HG02938 (cell line): ENCODE results near the gene MGST3.
"Not testable (repeated sequence)": the region's sequence is repeated elsewhere in the genome, so short reads cannot be mapped to it uniquely, and the experiment has no call there.

Experiments used
- ATAC-seq: cut with Tn5 transposase; IDR thresholded peaks from one replicate; pipeline ENCODE4 v1.9.1; 2021; ENCODE audit warnings: mild to moderate bottlenecking, moderate library complexity; ENCODE audit not compliant: unreplicated experiment

Gene MGST3

DNA sequence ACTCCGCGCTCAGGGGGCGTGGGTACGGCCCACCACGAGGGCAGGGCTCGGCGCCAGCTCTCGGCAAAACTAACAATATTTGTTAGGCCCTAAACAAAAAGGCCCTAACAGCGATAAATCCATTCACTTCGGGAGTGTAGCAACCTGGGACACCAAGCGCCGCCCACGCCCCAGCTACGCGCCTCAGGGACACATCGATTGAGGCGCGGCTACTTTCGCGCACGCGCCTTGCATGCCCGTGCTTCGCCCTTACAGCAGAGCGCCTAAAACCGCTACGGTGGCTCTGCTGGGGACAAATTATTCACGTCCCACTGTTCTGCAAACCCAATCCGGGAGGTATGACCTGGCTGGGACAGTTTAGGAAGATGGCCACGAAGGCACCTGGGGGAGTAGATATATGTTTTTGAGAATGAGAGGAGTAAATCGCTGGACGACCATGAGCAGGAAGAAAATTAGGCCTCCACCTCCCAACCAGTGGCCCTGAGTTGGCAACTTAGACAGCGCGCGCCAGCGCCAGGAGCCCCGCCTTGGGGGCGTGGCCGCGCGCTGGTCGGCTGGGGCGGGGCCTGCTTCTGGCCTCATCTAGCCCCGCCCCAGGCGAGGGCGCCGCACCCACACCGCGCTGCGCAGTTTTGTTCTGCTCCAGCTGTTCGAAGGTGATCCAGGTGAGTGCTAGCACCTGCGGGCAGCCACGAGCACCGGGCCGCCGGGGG lies at the start of gene MGST3:
Gene MGST3 (plus strand): TSS at position 606 of the 713 bp plus-strand sequence. CDS start 18,614 bp downstream, outside the sequence.
- peak; percentile 79 for ATAC-seq

DNA sequence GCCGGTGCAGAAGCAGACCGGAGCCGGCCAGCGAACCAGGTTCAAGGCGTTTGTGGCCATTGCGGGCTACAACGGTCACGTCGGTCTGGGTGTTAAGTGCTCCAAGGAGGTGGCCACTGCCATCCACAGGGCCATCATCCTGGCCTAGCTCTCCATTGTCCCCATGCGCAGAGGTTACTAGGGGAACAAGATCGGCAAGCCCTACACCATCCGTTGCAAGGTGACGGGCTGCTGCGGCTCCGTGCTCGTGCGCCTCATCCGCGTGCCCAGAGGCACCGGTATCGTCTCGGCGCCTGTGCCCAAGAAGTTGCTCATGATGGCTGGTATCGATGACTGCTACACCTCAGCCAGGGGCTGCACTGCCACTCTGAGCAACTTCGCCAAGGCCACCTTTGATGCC lies 49.1 kb upstream of the MGST3 start:
- no peak for ATAC-seq

DNA sequence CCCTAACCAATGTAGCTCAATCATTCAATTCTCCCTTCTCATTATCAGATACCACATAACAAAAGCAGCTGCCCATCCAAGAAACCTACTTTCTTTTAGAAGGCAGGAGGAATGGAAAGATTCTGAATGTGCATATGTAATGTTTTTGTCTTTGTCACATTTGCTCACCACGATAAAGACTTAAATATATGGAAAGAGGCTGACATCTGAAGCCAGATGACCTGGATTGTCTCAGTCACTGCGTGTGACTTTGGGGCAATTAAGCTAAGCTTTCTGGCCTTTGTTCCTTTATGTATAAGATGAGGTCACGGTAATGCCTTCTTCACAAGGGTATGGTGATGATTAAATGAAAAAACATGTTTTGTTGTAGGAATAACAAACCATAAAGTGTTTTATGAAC lies 44.6 kb upstream of the MGST3 start:
- ATAC-seq = no peak

DNA sequence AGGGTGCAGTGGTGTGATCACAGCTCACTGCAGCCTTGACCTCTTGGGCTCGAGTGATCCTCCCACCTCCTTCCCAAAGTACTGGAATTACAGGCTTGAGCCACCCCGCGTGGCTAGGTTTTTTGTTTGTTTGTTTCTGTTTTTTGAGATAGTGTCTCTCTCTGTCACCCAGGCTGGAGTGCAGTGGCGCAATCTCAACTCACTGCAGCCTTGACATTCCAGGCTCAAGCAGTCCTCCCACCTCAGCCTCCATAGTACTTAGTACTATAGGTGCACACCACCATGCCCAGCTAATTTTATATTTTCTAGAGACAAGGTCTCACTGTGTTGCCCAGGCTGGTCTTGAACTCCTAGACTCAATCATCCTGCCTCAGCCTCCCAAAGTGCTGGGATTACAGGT lies 39.6 kb upstream of the MGST3 start:
- not testable (repeated sequence) for ATAC-seq

DNA sequence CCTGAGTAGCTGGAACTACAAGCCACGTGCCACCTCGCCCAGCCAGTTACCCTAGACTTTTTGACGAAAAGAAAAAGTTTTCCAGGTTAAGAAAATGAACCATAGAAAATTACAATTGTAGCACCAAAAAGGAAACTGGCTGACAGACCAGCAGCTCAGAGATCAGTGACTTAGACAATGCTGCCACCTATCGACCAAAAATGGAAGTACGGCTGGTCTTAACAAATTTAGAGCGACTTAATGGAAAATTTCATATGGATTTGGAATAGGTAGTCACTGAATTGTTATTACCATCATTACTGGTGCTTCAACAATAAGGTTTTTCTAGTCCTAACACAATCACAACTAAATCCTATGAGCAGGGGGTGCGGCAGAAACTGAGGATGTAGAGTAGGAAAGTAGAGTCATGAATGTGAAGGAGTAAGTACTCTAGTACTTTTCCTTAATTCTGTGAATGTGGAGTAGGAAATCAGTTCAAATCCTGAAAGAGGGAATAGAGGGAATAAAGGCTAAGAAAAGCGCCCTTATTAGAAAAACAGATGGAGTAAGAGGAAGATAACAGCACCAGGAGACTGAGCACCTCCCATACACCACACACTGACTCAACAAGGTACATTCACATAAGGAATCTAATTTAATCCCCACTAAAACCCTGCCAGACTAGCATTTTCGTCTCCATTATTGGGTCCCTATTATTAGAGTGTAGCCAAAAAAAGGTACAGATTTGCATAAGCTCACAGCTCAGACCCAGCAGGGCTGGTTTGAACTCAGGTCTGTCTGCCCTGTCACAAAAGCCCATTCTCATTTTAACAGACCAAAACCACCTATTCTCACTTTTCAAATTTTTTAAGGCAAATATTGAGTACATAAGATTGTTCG lies 37.9 kb upstream of the MGST3 start:
- no peak for ATAC-seq

DNA sequence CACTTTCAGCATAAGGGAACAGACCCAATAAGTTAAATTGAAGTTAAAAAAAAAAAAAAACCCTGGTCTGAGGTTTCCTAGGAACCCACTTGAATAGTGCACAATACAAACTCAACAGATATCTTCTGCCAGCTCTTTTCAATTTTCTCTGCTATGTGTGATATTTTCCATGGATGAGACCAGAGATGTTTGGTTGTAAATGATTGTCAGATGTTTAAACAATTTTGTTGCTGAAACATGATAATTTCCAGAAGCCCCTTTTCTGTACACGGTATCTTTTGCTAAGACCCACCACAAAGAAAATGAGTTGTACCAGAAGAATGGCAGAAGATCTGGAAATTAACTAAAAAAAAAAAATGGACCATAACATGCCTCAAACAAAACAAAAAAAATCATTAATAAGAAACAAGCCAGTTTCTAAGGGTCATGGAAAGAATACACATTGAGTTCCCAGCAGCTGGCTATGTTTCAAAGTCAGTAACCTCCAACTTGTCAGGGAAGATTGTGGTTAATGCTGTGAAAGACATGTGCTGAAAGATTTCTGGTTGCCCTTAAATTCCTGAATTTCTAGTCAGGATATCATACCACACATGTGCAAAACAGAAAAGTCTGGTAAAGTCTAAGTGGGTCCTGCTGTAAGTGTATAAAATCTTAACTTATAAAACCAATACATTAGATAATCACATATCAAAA lies 35.6 kb upstream of the MGST3 start:
- ATAC-seq = no peak

DNA sequence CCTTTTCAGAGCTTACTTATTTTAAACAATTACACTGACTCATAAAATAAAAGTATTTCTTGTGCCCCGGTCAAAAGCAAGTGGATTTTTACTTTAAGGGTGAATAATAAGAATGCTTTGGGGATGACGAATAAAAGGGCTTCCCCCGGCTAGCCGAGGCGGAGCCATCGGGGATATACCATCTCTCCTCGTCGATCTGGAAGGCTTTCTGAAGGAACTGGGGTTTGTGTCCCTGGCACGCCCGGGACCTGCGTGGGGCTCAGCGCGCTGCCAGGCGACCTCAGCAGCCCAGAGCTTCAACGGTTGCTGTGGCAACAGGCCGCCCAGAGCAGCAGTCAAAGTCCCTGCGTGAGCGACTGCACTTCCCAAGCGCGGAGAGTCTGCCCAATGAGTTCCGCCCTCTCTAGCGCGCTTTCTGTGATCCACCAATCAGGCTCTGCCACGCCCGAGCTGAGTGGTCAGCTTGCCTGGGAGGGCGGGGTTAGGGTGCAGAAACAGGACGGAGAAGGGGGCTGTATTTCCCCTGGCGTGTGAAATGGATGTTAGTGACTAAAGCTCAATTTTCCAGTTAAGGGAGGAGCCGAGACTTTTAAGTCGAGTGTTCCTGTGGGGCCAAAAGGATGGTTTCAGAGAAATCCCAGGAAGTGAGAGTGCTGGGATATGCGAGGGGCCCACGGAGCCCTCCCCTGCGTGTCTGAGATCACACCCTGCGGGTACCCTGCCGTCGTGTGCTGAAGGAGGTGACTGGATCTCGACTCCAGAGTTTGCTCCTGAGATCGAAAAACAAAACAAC lies 33.0 kb upstream of the MGST3 start:
- peak; percentile 97 for ATAC-seq

DNA sequence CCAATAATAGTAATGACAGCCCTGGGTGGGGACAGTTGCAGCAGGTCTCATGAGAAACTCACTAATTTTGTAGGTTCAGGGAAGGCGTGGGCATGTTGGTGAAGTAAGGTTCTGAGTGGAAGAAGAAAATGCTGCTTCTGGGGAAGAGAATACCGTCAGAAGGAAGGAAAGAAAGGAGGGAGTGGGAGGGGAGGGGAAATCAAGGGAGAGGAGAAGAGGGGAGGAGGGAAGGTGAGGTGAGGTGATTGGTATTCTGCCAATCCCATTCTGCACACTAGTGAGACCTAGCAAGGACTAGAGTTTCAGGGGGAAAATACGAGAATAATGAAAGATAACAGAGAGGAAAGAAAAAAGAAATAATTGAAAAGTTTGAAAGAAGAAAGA lies 32.4 kb upstream of the MGST3 start:
- ATAC-seq = no peak

DNA sequence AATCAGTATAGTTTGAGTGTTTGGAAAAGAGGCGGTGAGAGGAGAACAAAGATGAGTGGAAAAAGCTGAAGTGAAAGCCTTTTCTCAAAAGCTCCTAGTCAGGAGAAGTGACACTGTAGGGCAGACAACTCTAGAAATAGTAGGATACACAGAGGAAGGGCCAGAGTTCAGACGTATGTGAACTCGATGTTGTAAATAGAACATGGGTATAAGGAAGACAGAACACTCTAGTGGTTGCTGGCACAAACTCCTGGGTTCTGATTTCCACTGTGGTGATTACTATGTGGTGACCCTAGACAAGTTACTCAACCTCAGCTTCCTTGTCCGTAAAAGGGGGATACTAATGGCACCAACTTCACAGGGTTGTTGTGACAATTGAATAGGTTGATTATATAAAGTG lies 30.2 kb upstream of the MGST3 start:
- no peak for ATAC-seq

DNA sequence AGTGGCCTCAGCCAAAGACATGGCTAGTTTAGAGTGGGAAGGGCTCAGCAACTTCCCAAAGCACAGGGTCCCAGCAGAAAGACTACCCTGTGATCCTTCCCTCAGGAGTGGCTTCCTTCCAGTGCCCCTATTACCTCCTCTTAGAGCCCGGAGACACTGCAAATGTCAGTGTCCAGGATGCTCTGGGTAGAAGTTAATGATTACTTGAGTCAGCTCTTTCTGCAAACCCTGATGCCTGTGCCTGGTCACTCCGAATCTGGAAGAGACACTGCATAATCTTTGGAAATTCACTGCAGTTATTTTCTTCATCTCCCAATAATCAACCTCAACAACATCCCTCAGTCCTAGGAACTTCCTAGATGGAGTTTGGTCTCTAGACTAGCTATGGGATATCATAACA lies 27.2 kb upstream of the MGST3 start:
- ATAC-seq = no peak

DNA sequence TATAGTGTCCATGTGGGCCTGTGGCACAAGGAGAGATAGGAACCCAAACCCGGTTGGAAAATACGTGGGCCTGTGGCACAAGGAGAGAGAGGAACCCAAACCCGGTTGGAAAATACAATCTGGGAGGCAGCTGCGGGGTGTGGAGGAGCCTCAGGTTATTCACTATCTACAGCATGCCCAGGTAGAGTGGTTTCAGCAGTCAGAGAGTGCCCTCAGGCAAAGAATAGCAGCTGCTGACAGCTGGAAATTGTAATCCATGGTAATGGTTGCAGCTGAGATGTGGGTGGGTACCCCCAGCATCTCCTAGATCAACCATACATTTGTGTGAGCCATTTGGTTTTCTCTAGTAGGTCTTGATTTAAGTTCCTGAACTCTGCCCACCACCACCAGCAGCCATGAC lies 25.8 kb upstream of the MGST3 start:
- no peak for ATAC-seq

DNA sequence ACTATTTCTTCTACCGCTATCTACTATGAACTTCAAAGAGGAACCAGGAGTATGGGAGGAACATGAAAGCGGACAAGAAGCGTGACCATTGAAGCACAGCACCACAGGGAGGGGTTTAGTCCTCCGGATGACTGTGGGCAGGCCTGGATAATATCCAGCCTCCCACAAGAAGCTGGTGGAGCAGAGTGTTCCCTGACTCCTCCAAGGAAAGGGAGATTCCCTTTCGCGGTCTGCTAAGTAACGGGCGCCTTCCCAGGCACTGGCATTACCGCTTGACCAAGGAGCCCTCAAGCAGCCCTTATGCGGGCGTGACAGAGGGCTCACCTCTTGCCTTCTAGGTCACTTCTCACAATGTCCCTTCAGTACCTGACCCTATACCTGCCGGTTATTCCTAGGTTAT lies 24.4 kb upstream of the MGST3 start:
- not testable (repeated sequence) for ATAC-seq

DNA sequence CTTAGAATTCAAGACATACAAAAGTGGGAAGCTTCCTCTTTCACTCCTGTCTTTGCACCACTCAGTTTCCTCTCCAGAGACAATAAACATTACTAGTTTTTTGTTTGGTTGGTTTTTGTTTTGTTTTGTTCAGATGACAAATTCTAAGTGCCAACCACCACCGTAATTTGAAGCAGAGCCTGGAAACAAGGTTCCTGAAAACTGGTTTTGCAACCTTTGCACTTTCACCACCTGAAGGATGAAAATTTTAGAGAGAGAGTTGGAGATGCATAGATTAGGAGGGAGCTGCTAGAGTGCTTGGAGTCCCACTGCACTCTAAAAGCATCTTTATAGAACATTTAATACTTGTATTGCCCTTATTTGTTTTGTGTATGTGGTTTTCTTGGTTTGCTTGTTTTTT lies 20.2 kb upstream of the MGST3 start:
- no peak for ATAC-seq

DNA sequence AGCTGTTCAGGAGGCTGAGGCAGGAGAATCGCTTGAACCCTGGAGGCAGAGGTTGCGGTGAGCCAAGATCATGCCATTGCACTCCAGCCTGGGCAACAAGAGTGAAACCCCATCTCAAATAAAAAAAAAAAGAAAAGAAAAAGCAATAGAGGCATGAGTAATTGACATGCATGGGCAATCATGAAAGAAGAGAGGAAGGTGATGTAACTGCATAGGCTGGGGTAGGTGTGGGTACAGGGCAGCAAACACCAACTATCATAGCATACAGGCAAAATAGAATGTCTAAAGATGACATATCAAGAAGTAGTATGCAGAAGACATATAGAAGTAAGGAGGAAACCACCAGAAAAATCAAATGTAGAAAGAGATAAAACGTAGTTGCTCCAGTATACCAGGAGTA lies 19.0 kb upstream of the MGST3 start:
- ATAC-seq = no peak

DNA sequence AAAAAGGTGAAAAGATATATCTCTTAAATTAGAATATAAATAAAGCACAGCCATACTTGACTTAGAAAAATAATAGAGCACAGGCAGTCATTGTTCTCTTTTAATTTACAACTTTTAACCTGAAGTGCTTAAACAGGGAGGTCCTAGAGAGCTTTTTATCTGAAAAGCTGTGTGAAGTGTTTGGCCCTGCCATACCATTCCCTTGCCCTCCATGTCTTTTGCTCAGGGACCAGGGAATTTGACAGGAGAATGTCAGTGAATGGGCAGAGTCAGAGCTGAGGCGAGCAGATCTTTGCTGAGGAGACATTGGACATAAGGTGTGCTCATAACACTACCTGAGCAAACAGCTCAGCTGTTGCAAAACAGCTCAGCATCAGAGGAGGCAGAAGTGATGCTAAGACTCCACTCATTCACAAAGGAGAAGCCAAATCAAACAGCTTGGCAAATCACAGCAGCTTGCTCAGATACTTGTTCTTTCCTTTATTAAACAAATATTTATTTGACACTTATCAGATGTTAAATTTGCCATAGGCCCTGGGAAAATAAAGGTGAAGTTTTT lies 14.9 kb upstream of the MGST3 start:
- no peak for ATAC-seq

DNA sequence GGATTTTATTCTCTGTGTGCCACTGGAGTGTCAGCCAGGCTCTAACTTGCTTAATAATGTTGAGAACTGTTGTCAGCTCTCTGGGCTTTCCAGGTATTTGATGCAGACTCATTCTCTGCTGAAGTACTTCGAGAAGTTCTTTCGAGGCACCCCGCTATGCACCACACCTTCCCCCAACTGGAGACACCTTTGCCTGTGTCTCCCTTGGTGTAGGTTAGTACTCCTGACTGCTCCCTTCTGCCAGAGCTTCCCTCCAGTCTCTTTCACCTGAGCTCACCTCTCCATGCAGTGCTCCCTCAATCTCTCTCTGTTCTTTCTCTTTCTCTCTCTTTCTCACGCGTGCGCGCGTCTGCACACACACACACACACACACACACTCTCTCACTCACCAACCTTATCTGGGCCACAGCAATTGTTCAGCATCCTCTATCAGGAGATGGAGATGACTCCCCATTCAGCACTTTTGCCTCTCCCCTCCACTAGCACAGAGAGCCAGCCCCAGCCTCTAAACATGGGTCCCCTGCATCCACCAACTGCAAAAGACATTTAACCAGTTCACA lies 14.0 kb upstream of the MGST3 start:
- no peak for ATAC-seq

DNA sequence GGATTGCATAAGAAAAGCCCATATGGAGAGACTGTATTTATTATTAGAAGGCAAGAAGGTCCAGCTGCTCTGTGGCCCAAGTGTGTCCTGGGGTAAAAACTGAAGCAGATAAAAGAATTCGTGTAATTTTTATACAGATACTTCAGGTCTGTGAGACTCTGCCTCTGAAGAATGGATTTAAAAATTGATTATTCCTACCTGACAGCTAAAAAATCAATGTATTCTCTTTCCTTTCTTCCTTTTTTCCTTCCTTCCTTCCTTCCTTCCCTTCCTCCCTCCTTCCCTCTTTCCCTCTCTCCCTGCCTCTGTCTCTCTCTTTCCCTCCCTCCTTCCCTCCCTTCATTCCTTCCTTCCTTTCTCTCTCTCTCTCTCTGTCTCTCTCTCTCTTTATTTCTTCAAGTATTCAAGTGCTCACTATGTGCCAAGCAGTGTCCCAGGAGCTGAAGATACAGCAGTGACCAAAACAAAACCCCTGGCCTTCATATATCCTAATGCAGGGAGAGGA lies 11.3 kb upstream of the MGST3 start:
- ATAC-seq = no peak

DNA sequence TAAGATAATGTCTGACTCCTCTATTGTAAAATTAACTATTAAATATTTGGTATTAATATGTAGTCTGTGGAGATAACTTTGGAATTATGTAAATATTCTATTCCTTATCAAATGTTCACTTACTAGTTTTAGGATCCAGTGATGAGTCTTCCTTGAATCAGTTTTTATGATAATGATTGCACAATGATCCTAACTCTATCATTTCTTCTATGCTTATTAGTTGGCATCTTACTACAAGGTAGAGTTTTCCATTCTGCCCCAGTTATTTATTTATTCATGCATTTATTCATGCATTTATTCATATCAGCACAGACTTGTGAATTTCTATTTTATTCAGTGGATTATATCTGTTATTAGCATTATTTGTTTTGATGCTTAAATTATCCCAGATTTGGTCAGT lies 7.4 kb upstream of the MGST3 start:
- no peak for ATAC-seq

DNA sequence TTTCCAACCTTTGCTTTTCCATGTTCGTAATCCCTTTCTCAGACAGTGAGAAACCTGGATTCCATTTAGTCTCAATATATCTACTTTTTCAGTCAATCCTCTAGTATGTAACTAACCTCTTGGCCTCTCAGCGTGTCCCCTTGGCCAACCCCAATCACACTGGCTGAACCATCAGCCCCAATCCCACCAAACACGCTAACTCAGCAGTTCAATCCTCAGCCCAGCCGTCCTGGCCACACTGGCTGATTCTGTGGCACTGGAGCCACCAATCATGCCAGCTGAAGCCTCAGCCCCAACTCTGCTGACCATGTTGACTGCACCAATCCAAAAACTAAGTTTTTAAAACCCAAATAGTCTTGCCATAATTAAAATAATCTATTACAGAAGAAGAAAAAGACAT lies 6.6 kb upstream of the MGST3 start:
- no peak for ATAC-seq

DNA sequence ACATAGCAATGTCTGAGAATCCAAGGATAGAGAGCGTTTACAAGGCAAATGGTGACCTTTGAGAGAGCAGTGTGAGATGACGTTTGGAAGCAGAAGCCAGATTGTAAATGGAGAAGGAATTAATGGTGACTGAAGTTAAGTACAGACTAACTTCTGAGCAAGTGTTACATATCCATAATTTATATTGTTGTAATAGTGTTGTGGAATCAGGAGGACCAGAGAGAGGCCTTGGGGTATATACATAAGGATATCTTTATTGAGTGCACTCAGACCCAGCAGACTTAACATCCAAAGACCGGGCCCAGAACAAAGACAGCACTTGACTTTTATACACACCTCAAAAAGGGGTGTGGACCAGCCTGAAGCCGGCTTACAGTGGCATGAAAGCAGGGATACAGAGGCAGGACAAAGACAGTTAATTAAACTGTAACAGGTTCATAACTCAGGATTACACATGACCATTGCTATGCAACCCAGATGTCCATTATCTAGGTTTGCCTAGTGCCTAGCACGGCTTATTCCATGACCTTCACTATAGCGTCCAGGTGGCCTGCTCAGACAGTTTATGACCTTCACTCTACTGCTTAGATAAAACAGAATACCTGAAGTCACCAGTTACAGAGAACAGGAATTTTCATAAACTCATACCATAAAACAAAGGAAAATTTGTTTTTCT lies 2.7 kb upstream of the MGST3 start:
- no peak for ATAC-seq
